Smooth muscle cell (in vitro differentiated cells): ENCODE results near the gene RBM46. TPM values are rescaled to one million over a fixed set of nuclear protein-coding genes. Genes with fewer than 3 reads are reported as not detected.
"Not testable (repeated sequence)": the region's sequence is repeated elsewhere in the genome, so short reads cannot be mapped to it uniquely, and the experiment has no call there.

Experiments
- DNase-seq: peaks from one replicate; lab custom pipeline; 2025; ENCODE audit not compliant: unreplicated experiment; lab: John Stamatoyannopoulos, UW
- H2AFZ ChIP-seq: fragments of 200-600 bp; sonication (generic); 2 replicates; pipeline ENCODE4 v1.6.0; 2016; ENCODE audit warnings: antibody characterized with exemption, low read depth, mild to moderate bottlenecking
- H3F3A ChIP-seq: fragments of 200-600 bp; sonication (generic); 2 replicates; pipeline ENCODE4 v1.6.0; 2017; ENCODE audit warnings: antibody characterized with exemption, low read depth
- H3K27ac ChIP-seq: fragments of 200-600 bp; sonication (generic); 2 replicates; pipeline ENCODE4 v1.5.1; 2016; ENCODE audit warnings: low read depth, mild to moderate bottlenecking
- H3K27me3 ChIP-seq: fragments of 200-600 bp; sonication (generic); 2 replicates; pipeline ENCODE4 v1.6.1; 2016; ENCODE audit warnings: low read depth, mild to moderate bottlenecking
- H3K36me3 ChIP-seq: fragments of 200-600 bp; sonication (generic); 2 replicates; pipeline ENCODE4 v1.5.1; 2016; ENCODE audit warnings: low read depth
- H3K4me1 ChIP-seq: fragments of 200-600 bp; sonication (generic); 2 replicates; pipeline ENCODE4 v1.5.1; 2016; ENCODE audit warnings: low read depth
- H3K4me2 ChIP-seq: fragments of 200-600 bp; sonication (generic); 2 replicates; pipeline ENCODE4 v1.6.0; 2016; ENCODE audit warnings: mild to moderate bottlenecking
- H3K4me3 ChIP-seq: fragments of 200-600 bp; sonication (generic); 2 replicates; pipeline ENCODE4 v1.5.1; 2016; ENCODE audit warnings: mild to moderate bottlenecking
- H3K79me2 ChIP-seq: fragments of 200-600 bp; sonication (generic); 2 replicates; pipeline ENCODE4 v1.6.0; 2016; ENCODE audit warnings: low read depth, mild to moderate bottlenecking
- H3K9ac ChIP-seq: fragments of 200-600 bp; sonication (generic); 2 replicates; pipeline ENCODE4 v1.6.0; 2016; ENCODE audit warnings: low read depth
- H3K9me3 ChIP-seq: fragments of 200-600 bp; sonication (generic); replicated peaks from 2 replicates; pipeline ENCODE4 v1.5.1; 2016; ENCODE audit warnings: low read depth
- H4K20me1 ChIP-seq: fragments of 200-600 bp; sonication (generic); 2 replicates; pipeline ENCODE4 v1.6.0; 2016; ENCODE audit warnings: low read depth
- CTCF ChIP-seq: fragments of 200-600 bp; sonication (generic); IDR thresholded peaks from 2 replicates; pipeline ENCODE4 v1.5.1; 2017; ENCODE audit warnings: borderline replicate concordance, mild to moderate bottlenecking, antibody characterized with exemption; ENCODE audit not compliant: insufficient read depth, poor library complexity, severe bottlenecking
- WGBS: methylation state at CpG from one replicate; pipeline ENCODE4 v1.1.7; 2016; ENCODE audit warnings: low lambda C conversion rate; 5-methylcytosine and 5-hydroxymethylcytosine counted together
- polyA plus RNA-seq: library from polyadenylated mRNA; unstranded; fragments of >200 nt; fragmentation: Nextera tagmentation; extraction: Ambion mirVana; gene quantifications from 2 replicates; pipeline ENCODE4 v1.2.1, GENCODE V29; 2016
- small RNA-seq: library from RNA; depleted of rRNA; stranded (forward); fragments of <200 nt; gene quantifications from one replicate; pipeline ENCODE3, GENCODE V24; 2014
- total RNA-seq: library from RNA; depleted of rRNA; stranded (reverse); fragments of >200 nt; gene quantifications from 2 replicates; pipeline ENCODE4 v1.2.3, GENCODE V29; 2014

Gene RBM46
- total and polyA plus RNA-seq, 2 experiments from 2014 or later = not detected

GRCh38 chr4:154869301-154869700 is 88.2 kb downstream of the RBM46 start:
- WGBS = 92% methylated on average over 3 of the region's 3 CpGs
- no peaks in the 10 kb centered on the region for H3F3A ChIP-seq
- H3K27ac ChIP-seq = no peak overlapping the region
- no peaks in the 10 kb centered on the region for H3K79me2 ChIP-seq
- peaks cover 15% of the 10 kb centered on the region for H3K4me1 ChIP-seq
- no peak for TF ChIP-seq CTCF
- DNase-seq = no peak
- H3K36me3 ChIP-seq = no peaks in the 10 kb centered on the region
- H3K9ac ChIP-seq = no peak overlapping the region
- no peaks in the 10 kb centered on the region for H3K9me3 ChIP-seq
- no peak overlapping the region for H3K4me3 ChIP-seq
- H2AFZ ChIP-seq = no peak overlapping the region
- no peak overlapping the region for H3K4me2 ChIP-seq
- H4K20me1 ChIP-seq = no peaks in the 10 kb centered on the region
- H3K27me3 ChIP-seq = no peaks in the 10 kb centered on the region

GRCh38 chr4:154872198-154872597 is 91.1 kb downstream of the RBM46 start:
- H3K9me3 ChIP-seq = no peaks in the 10 kb centered on the region
- H3K27me3 ChIP-seq = no peaks in the 10 kb centered on the region
- peaks cover 15% of the 10 kb centered on the region for H3K4me1 ChIP-seq
- TF ChIP-seq CTCF = no peak
- no peak overlapping the region for H3K4me2 ChIP-seq
- no peaks in the 10 kb centered on the region for H4K20me1 ChIP-seq
- H3K36me3 ChIP-seq = no peaks in the 10 kb centered on the region
- no peaks in the 10 kb centered on the region for H3F3A ChIP-seq
- H3K79me2 ChIP-seq = no peaks in the 10 kb centered on the region
- no peak overlapping the region for H3K27ac ChIP-seq
- H2AFZ ChIP-seq = no peak overlapping the region
- no peak overlapping the region for H3K4me3 ChIP-seq
- DNase-seq = no peak
- no peak overlapping the region for H3K9ac ChIP-seq

- H3K36me3 ChIP-seq, H3F3A ChIP-seq, H3K4me2 ChIP-seq, H3K9ac ChIP-seq, H2AFZ ChIP-seq, H3K79me2 ChIP-seq, H3K9me3 ChIP-seq, H3K4me3 ChIP-seq, H4K20me1 ChIP-seq, H3K27ac ChIP-seq, DNase-seq, H3K4me1 ChIP-seq, H3K27me3 ChIP-seq: not testable (repeated sequence)
- WGBS = 84% methylated on average over 4 of the region's 4 CpGs
These were observed 93.0 kb downstream of the RBM46 start for GRCh38 chr4:154874049-154874448.

DNA sequence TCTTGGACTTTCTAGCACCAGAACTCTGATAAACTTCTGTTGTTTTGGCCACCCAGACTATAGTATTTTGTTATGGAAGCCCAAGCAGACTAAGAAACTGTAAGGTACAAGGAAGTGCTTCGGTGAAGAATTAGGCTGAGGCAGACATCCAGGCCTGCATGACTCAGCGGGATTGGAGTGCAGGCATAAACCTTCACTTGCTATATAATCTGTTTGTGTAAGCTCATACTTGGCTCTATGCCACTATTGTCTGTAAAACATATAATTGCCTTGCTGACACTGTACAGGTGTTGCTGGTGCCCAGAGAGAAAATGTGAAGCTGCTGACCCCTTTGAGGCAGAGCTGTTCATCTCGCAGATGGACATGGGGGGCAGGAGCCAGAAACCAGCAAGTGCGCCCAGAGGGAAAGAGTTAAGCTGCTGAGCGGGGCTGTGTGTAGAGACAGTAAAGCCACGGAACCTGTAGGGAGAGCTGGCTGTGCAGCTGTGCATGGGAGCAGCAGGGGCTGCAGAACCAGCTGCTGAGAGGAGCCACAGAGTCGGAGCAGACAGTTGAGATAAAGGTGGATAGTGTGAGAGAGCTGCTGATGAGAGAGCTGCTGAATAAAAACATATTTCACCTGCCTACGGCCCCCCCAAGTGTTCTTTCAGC is 96.2 kb downstream of the RBM46 start:
- DNase-seq = no peak
- TF ChIP-seq CTCF = no peak
- 63% methylated on average over 8 of the region's 8 CpGs for WGBS
- no peaks in the 10 kb centered on the region for H3K36me3 ChIP-seq
- H3K4me3 ChIP-seq = no peak overlapping the region
- no peaks in the 10 kb centered on the region for H3K79me2 ChIP-seq
- H4K20me1 ChIP-seq = no peaks in the 10 kb centered on the region
- H3K4me2 ChIP-seq = no peak overlapping the region
- H2AFZ ChIP-seq = no peak overlapping the region
- no peaks in the 10 kb centered on the region for H3K4me1 ChIP-seq
- H3K9ac ChIP-seq = no peak overlapping the region
- H3K27ac ChIP-seq = no peak overlapping the region
- no peaks in the 10 kb centered on the region for H3F3A ChIP-seq
- H3K9me3 ChIP-seq = no peaks in the 10 kb centered on the region
- no peaks in the 10 kb centered on the region for H3K27me3 ChIP-seq

Small RNA genes lying within 50 kb of the gene (small RNA-seq; reads per million reads assigned to genes)
- gene RNU2-44P (not detected), gene RNU2-66P (not detected)

Other genes starting within 250 kb of the RBM46 start
- 88.1 and 138 TPM in 2 replicates for gene PLRG1, start 230.9 kb upstream of the RBM46 start, total RNA-seq
- gene PLRG1, start 230.9 kb upstream of the RBM46 start, polyA plus RNA-seq = 66.2 and 66.4 TPM in 2 replicates
- gene FGB, start 218.3 kb upstream of the RBM46 start, total RNA-seq = not detected in 2 replicates
- gene FGB, start 218.3 kb upstream of the RBM46 start, polyA plus RNA-seq = 1.1 and 1.3 TPM in 2 replicates
- gene FGA, start 190.5 kb upstream of the RBM46 start, total RNA-seq = 0.04 TPM in 1 of 2 replicates, not detected in the other
- 0.21 and 0.41 TPM in 2 replicates for gene FGA, start 190.5 kb upstream of the RBM46 start, polyA plus RNA-seq
- not detected in 2 replicates for gene FGG, start 168.6 kb upstream of the RBM46 start, total RNA-seq
- 0.77 and 1.1 TPM in 2 replicates for gene FGG, start 168.6 kb upstream of the RBM46 start, polyA plus RNA-seq
- gene LRAT, start 37.3 kb upstream of the RBM46 start, total RNA-seq = 0.76 and 2.9 TPM in 2 replicates
- gene LRAT, start 37.3 kb upstream of the RBM46 start, polyA plus RNA-seq = 0.93 and 1.8 TPM in 2 replicates